ENCODE results near the gene P3H3. TPM values are rescaled to one million over a fixed set of nuclear protein-coding genes. Genes with fewer than 3 reads are reported as not detected.

The P3H3 gene
- total RNA-seq, 6 experiments from 2014 or later = 0.98 to 2.1 (median 1.5) TPM

DNA sequence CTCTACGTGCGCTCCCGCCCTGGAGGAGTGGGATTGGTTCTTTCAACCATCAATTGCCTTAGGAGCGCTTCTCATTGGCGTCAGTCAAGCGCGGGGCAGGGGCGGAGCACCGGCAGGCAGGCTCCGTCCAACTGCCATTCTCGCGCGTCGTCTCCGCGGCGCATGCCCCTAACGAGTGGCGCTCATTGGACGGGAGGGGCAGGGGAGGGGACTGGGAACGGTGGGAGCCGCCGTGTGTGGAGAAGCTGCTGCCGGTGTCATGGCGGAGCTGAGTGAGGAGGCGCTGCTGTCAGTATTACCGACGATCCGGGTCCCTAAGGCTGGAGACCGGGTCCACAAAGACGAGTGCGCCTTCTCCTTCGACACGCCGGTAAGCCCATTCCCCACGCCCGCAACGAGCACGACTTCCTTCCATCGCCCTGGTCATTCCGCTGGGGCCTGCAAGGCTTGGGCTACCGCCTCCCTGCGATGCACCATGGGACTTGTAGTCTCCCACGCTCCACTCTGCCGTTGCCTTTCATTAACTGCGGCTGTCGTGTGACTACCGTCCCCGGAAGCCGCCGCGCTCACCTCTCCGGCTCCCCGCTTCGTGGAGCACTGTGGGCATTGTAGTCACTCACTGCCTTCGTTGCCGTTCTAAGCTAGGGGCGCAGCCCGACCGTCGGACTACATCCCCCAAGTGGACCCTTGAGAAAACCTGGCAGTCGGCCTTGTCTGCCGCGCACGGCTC, 23.9 kb downstream of the P3H3 start, which contains the start of gene USP5:
Gene USP5, plus strand, starts transcription at position 230 of the 730 bp plus-strand sequence. Its CDS starts 30 bp downstream, at position 260.
- Histone ChIP-seq H3K27ac (peak within 1 kb of the TSS; percentile 90 to 94 (median 91)), H3K36me3 (peaks cover 0 to 17% (median 2%) of the 10 kb centered on the region in 4 donors), H3K27me3 (no peaks in the 10 kb centered on the region), H3K9me3 (no peaks in the 10 kb centered on the region), H3K4me3 (peak within 1 kb of the TSS; percentile 59 to 78 (median 74)), H3K4me1 (peaks cover 0 to 14% (median 5%) of the 10 kb centered on the region in 4 donors)
- TF ChIP-seq, protein P1, sequence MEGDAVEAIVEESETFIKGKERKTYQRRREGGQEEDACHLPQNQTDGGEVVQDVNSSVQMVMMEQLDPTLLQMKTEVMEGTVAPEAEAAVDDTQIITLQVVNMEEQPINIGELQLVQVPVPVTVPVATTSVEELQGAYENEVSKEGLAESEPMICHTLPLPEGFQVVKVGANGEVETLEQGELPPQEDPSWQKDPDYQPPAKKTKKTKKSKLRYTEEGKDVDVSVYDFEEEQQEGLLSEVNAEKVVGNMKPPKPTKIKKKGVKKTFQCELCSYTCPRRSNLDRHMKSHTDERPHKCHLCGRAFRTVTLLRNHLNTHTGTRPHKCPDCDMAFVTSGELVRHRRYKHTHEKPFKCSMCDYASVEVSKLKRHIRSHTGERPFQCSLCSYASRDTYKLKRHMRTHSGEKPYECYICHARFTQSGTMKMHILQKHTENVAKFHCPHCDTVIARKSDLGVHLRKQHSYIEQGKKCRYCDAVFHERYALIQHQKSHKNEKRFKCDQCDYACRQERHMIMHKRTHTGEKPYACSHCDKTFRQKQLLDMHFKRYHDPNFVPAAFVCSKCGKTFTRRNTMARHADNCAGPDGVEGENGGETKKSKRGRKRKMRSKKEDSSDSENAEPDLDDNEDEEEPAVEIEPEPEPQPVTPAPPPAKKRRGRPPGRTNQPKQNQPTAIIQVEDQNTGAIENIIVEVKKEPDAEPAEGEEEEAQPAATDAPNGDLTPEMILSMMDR (IDR thresholded peaks at IDR 0.05) = no peak
- no peak for TF ChIP-seq POLR2A (IDR thresholded peaks at IDR 0.05)
- intact Hi-C loops (cut with DNase I) = no loop called here
- ATAC-seq (peak; percentile 85 to 92 (median 88)), DNase-seq (peak; percentile 99)
- 0% methylated on average over 16 of the region's 65 CpGs for WGBS (ENCODE audit: insufficient coverage, low coverage, low lambda C conversion rate, missing lambda C conversion rate)

DNA sequence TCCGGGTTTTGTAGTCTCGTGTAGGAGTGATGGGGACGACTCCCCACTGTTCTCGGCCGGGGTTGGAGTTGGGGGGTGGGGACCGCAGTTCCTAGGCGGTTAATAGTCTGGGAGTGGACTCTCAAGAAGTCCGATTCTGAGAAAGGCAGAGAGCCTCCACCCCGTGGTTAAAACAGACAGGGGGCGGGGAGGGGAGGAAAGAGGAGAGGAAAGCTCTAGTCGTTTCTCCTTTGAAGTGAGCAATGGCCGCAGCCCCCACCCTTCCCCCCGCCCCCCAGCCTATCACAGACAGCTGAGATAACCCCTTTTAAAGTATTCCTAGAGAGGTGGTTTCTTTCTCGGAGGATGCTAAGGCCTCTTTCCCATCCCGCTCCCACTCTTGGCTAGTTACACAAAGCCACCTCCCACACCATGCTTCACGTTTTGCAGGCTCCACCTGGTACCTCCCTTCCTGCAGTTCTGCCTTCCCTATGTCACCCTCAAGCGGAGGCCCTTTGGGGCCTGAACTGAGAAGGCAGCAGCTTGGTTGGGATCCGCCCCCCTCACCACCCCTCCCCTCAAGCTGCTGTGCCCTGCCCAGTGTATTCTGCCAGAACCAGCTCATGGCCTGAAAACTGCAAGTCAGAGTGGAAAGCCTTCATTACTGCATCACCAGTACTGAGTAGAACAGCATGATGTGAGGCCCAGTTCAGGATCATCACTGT, 24.6 kb downstream of the P3H3 start:
- DNase-seq = no peak
- Histone ChIP-seq H3K9me3 (no peaks in the 10 kb centered on the region), H3K27me3 (no peaks in the 10 kb centered on the region), H3K27ac (no peak overlapping the region), H3K4me3 (peak overlapping the region; percentile 41 to 78 (median 74)), H3K36me3 (peaks cover 0 to 24% (median 7%) of the 10 kb centered on the region in 4 donors), H3K4me1 (peaks cover 0 to 14% (median 5%) of the 10 kb centered on the region in 4 donors)
- no peak for TF ChIP-seq POLR2A (IDR thresholded peaks at IDR 0.05)
- TF ChIP-seq, protein P1 (IDR thresholded peaks at IDR 0.05) = no peak
- no peak for ATAC-seq
- intact Hi-C loops (cut with DNase I) = no loop called here
- WGBS (ENCODE audit: insufficient coverage, low coverage, low lambda C conversion rate, missing lambda C conversion rate) = 1% methylated on average over 9 of the region's 18 CpGs

DNA sequence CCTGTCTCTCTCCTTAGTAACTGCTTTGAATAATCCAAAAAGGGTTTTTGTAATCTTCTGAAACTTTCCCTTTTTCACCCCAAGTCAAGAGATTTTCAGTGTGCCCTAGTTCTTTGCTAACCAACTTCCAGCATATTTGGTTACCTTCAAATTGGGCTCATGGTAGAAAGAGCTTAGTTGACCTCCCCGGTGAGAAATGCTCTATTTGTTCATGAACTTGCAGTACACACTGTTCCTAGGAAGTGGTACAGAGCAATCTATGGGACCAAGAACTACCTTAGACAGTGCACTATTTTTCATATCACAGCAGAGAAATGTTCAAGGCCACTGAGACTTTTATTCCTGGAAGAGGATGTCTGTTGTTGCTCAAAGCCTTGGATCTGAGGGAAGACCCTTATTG, 25.4 kb downstream of the P3H3 start:
- Histone ChIP-seq H3K4me1 (peaks cover 0 to 14% (median 5%) of the 10 kb centered on the region in 4 donors), H3K27me3 (no peaks in the 10 kb centered on the region), H3K9me3 (no peaks in the 10 kb centered on the region), H3K27ac (no peak overlapping the region), H3K36me3 (peaks cover 0 to 32% (median 11%) of the 10 kb centered on the region in 4 donors), H3K4me3 (peak overlapping the region in 1 of 3 donors; percentile 74)
- intact Hi-C loops (cut with DNase I) = no loop called here
- DNase-seq (no peak), ATAC-seq (no peak)
- WGBS (ENCODE audit: insufficient coverage, low coverage, low lambda C conversion rate, missing lambda C conversion rate) = 17% methylated on average over 1 of the region's 1 CpG
- no peak for TF ChIP-seq POLR2A (IDR thresholded peaks at IDR 0.05)
- TF ChIP-seq, protein P1 (IDR thresholded peaks at IDR 0.05) = no peak

DNA sequence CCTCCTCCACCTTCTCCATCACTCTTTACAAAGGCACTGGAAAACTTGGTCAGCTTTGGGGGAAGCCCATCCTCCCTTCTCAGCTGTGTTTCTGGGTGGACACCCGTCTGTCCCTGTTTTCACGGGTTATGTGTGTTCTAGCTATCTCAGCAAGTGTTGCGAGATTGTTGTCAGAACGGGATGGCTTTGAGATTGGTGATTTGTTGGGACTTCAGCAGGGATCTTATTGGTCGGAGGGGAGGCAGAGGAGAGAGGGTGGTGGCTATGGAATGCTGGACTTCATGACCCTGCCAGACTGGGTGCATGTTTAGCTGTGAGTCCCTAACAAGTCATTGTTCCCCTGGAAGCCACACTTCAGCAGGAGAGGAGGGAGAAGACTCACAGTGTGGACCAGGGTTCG, 25.8 kb downstream of the P3H3 start:
- Histone ChIP-seq H3K27ac (no peak overlapping the region), H3K4me3 (no peak overlapping the region), H3K27me3 (no peaks in the 10 kb centered on the region), H3K4me1 (peaks cover 0 to 14% (median 5%) of the 10 kb centered on the region in 4 donors), H3K9me3 (no peaks in the 10 kb centered on the region), H3K36me3 (peaks cover 0 to 35% (median 15%) of the 10 kb centered on the region in 4 donors)
- WGBS (ENCODE audit: insufficient coverage, low coverage, low lambda C conversion rate, missing lambda C conversion rate) = 49% methylated on average over 5 of the region's 6 CpGs
- TF ChIP-seq, protein P1 (IDR thresholded peaks at IDR 0.05) = no peak
- no peak for TF ChIP-seq POLR2A (IDR thresholded peaks at IDR 0.05)
- DNase-seq (no peak), ATAC-seq (no peak)
- intact Hi-C loops (cut with DNase I) = no loop called here
